Karpas-422 (cell line): ENCODE measurements around the gene NME4. TPM values are rescaled to one million over a fixed set of nuclear protein-coding genes. Genes with fewer than 3 reads are reported as not detected.
"Not testable (repeated sequence)": the region's sequence is repeated elsewhere in the genome, so short reads cannot be mapped to it uniquely, and the experiment has no call there.

Experiments used
- DNase-seq: peaks from one replicate; pipeline ENCODE4 v3.0.0-alpha.2; 2015
- H2AFZ ChIP-seq: fragments of 200-600 bp; sonication (generic); 2 replicates; pipeline ENCODE4 v1.6.1; 2014; ENCODE audit warnings: antibody characterized with exemption, low read length, mixed read lengths
- H3K27ac ChIP-seq: fragments of 200-600 bp; sonication (generic); 2 replicates; pipeline ENCODE4 v1.5.1; 2014; ENCODE audit warnings: mild to moderate bottlenecking, low read length, moderate library complexity
- H3K27me3 ChIP-seq: fragments of 200-600 bp; sonication (generic); 2 replicates; pipeline ENCODE4 v1.6.1; 2014; ENCODE audit warnings: low read length, mixed read lengths
- H3K36me3 ChIP-seq: fragments of 200-600 bp; sonication (generic); 2 replicates; pipeline ENCODE4 v1.6.1; 2014; ENCODE audit warnings: low read length, mixed read lengths; ENCODE audit not compliant: insufficient read depth
- H3K4me1 ChIP-seq: fragments of 200-600 bp; sonication (generic); 2 replicates; pipeline ENCODE4 v1.6.1; 2014; ENCODE audit warnings: mild to moderate bottlenecking, low read length, mixed read lengths
- H3K4me2 ChIP-seq: fragments of 200-600 bp; sonication (generic); 2 replicates; pipeline ENCODE4 v1.6.1; 2014; ENCODE audit warnings: low read length, low read depth, mild to moderate bottlenecking; ENCODE audit not compliant: poor library complexity, severe bottlenecking
- H3K4me3 ChIP-seq: fragments of 200-600 bp; sonication (generic); 2 replicates; pipeline ENCODE4 v1.5.1; 2014; ENCODE audit warnings: mild to moderate bottlenecking, antibody characterized with exemption, low read length, mixed read lengths
- H3K79me2 ChIP-seq: fragments of 200-600 bp; sonication (generic); 2 replicates; pipeline ENCODE4 v1.6.1; 2014; ENCODE audit warnings: mild to moderate bottlenecking, low read length, mixed read lengths
- H3K9ac ChIP-seq: fragments of 200-600 bp; sonication (generic); 2 replicates; pipeline ENCODE4 v1.6.0; 2014; ENCODE audit warnings: low read length
- H3K9me2 ChIP-seq: fragments of 200-600 bp; sonication (generic), shearing (Covaris generic); replicated peaks from 2 replicates; pipeline ENCODE4 v1.6.0; 2014; ENCODE audit warnings: mild to moderate bottlenecking, low read length, moderate library complexity; ENCODE audit not compliant: insufficient read depth
- H3K9me3 ChIP-seq: fragments of 300-700, 200-600 bp; sonication (generic); 2 replicates; pipeline ENCODE4 v1.6.1; 2014; ENCODE audit warnings: low read length, mixed read lengths
- H4K20me1 ChIP-seq: fragments of 200-600 bp; sonication (generic); 2 replicates; pipeline ENCODE4 v1.6.1; 2014; ENCODE audit warnings: mild to moderate bottlenecking, antibody characterized with exemption, low read length, low read depth; ENCODE audit not compliant: insufficient read depth
- total RNA-seq: library from RNA; depleted of rRNA; stranded (reverse); fragments of >200 nt; shearing (Covaris generic); gene quantifications from 2 replicates; pipeline ENCODE4 v1.2.3, GENCODE V29; 2014; ENCODE audit warnings: low replicate concordance

Gene NME4
- total RNA-seq, 1 experiment from 2014 or later: 102 TPM

GRCh38 chr16:361341-361871 is 35.6 kb upstream of the NME4 start:
- H3K9me3 ChIP-seq: no peaks in the 10 kb centered on the region
- H3K9me2 ChIP-seq: no peaks in the 10 kb centered on the region
- H3K27me3 ChIP-seq: no peaks in the 10 kb centered on the region
- peak overlapping the region; percentile 22 for H3K4me2 ChIP-seq
- no peaks in the 10 kb centered on the region for H3K79me2 ChIP-seq
- no peak overlapping the region for H3K4me3 ChIP-seq
- H3K9ac ChIP-seq: no peak overlapping the region
- no peak overlapping the region for H2AFZ ChIP-seq
- no peak overlapping the region for H3K27ac ChIP-seq
- peaks cover 5% of the 10 kb centered on the region; the same call in 1 of the 2 replicates for H4K20me1 ChIP-seq
- DNase-seq: peak; percentile 66
- no peaks in the 10 kb centered on the region for H3K36me3 ChIP-seq
- peaks cover 13% of the 10 kb centered on the region for H3K4me1 ChIP-seq

GRCh38 chr16:361872-362701 is 34.9 kb upstream of the NME4 start:
- H2AFZ ChIP-seq: no peak overlapping the region
- H3K36me3 ChIP-seq: no peaks in the 10 kb centered on the region
- H3K27me3 ChIP-seq: no peaks in the 10 kb centered on the region
- no peaks in the 10 kb centered on the region for H3K79me2 ChIP-seq
- H3K9me3 ChIP-seq: no peaks in the 10 kb centered on the region
- H3K4me1 ChIP-seq: peaks cover 17% of the 10 kb centered on the region
- H3K4me3 ChIP-seq: no peak overlapping the region
- no peaks in the 10 kb centered on the region for H3K9me2 ChIP-seq
- H3K4me2 ChIP-seq: peak overlapping the region; percentile 31
- no peak overlapping the region for H3K27ac ChIP-seq
- DNase-seq: peak; percentile 93
- H4K20me1 ChIP-seq: peaks cover 5% of the 10 kb centered on the region; the same call in 1 of the 2 replicates
- H3K9ac ChIP-seq: no peak overlapping the region

- DNase-seq, H3K36me3 ChIP-seq, H2AFZ ChIP-seq, H3K9me3 ChIP-seq, H3K9me2 ChIP-seq, H3K9ac ChIP-seq, H4K20me1 ChIP-seq, H3K27me3 ChIP-seq, H3K27ac ChIP-seq, H3K4me3 ChIP-seq, H3K79me2 ChIP-seq: not testable (repeated sequence)
- peak overlapping the region; percentile 31 for H3K4me2 ChIP-seq
- H3K4me1 ChIP-seq: peaks cover 17% of the 10 kb centered on the region
These were observed 34.3 kb upstream of the NME4 start for GRCh38 chr16:362702-362999.

GRCh38 chr16:363110-363765 is 33.8 kb upstream of the NME4 start:
- no peak overlapping the region for H3K9ac ChIP-seq
- H3K4me2 ChIP-seq: no peak overlapping the region
- no peaks in the 10 kb centered on the region for H3K9me3 ChIP-seq
- no peak overlapping the region for H2AFZ ChIP-seq
- DNase-seq: no peak
- H3K4me3 ChIP-seq: no peak overlapping the region
- peaks cover 17% of the 10 kb centered on the region for H3K4me1 ChIP-seq
- no peaks in the 10 kb centered on the region for H3K79me2 ChIP-seq
- 0 out of 2 replicates have a peak, but pooled peaks cover 3% of the 10 kb centered on the region for H3K36me3 ChIP-seq
- no peaks in the 10 kb centered on the region for H3K9me2 ChIP-seq
- H3K27me3 ChIP-seq: no peaks in the 10 kb centered on the region
- peaks cover 5% of the 10 kb centered on the region; the same call in 1 of the 2 replicates for H4K20me1 ChIP-seq
- no peak overlapping the region for H3K27ac ChIP-seq

DNA sequence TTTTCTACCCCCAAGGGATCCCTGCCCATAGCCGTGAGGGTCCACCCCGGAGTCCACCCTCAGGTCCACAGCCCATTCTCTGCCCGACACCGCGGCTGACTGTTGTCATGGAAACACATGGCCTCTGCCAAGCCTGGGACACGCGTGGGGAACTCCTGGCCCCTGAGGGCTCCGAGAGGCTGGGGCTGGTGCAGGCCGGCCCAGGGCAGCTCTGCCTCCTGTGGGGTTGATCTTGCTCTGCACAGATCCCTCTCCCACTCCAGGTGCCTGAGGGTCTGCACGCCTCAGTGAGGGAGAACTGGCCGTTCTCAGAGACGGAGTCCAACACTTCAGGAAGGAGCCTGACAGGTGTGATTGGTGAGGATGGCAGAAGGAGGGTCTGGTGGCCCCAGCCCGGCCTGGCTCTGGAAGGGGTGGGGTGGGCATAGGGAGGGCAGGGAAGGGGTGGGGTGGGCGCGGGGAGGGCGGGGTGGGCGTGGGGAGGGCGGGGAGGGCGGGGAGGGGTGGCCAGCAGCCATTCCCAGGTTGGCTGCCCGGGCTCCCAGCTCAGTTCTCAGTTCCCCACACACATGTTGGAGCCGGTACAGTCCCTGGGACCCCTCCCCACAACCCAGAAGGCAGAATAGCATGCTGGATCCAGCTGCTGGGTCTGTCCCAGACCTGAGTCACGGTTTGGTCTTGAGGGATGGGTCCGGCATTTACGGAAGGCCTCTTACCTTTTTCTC is 33.1 kb upstream of the NME4 start:
- H3K9ac ChIP-seq: no peak overlapping the region

GRCh38 chr16:364595-365491 is 32.2 kb upstream of the NME4 start:
- no peak overlapping the region for H3K27ac ChIP-seq
- H3K9ac ChIP-seq: no peak overlapping the region

More for the DNA sequence above, 33.1 kb upstream of the NME4 start:
- H3K27ac ChIP-seq: no peak overlapping the region
- H3K4me3 ChIP-seq: no peak overlapping the region
- no peaks in the 10 kb centered on the region for H3K9me2 ChIP-seq
- H3K4me2 ChIP-seq: no peak overlapping the region
- no peaks in the 10 kb centered on the region for H3K9me3 ChIP-seq
- no peak for DNase-seq
- H3K27me3 ChIP-seq: no peaks in the 10 kb centered on the region
- H2AFZ ChIP-seq: no peak overlapping the region
- peaks cover 17% of the 10 kb centered on the region for H3K4me1 ChIP-seq
- peaks cover 5% of the 10 kb centered on the region; the same call in 1 of the 2 replicates for H4K20me1 ChIP-seq
- peaks cover 6% of the 10 kb centered on the region; the same call in 1 of the 2 replicates for H3K36me3 ChIP-seq
- no peaks in the 10 kb centered on the region for H3K79me2 ChIP-seq

GRCh38 chr16:366476-366875 is 30.5 kb upstream of the NME4 start:
- no peaks in the 10 kb centered on the region for H3K27me3 ChIP-seq
- H2AFZ ChIP-seq: no peak overlapping the region
- H3K9ac ChIP-seq: no peak overlapping the region
- H3K36me3 ChIP-seq: peaks cover 8% of the 10 kb centered on the region; the same call in 1 of the 2 replicates
- H3K4me3 ChIP-seq: no peak overlapping the region
- H3K27ac ChIP-seq: no peak overlapping the region
- H3K4me1 ChIP-seq: peaks cover 37% of the 10 kb centered on the region
- H3K9me3 ChIP-seq: no peaks in the 10 kb centered on the region
- H4K20me1 ChIP-seq: peaks cover 5% of the 10 kb centered on the region; the same call in 1 of the 2 replicates
- no peaks in the 10 kb centered on the region for H3K9me2 ChIP-seq
- no peak for DNase-seq
- H3K79me2 ChIP-seq: no peaks in the 10 kb centered on the region; the same call in 1 of the 2 replicates
- no peak overlapping the region for H3K4me2 ChIP-seq

More at GRCh38 chr16:364595-365491, 32.2 kb upstream of the NME4 start:
- H2AFZ ChIP-seq: no peak overlapping the region
- no peak overlapping the region for H3K4me3 ChIP-seq
- no peaks in the 10 kb centered on the region for H3K27me3 ChIP-seq
- peaks cover 5% of the 10 kb centered on the region; the same call in 1 of the 2 replicates for H4K20me1 ChIP-seq
- H3K9me3 ChIP-seq: no peaks in the 10 kb centered on the region
- H3K79me2 ChIP-seq: no peaks in the 10 kb centered on the region; the same call in 1 of the 2 replicates
- H3K36me3 ChIP-seq: peaks cover 8% of the 10 kb centered on the region; the same call in 1 of the 2 replicates
- H3K4me2 ChIP-seq: no peak overlapping the region
- H3K9me2 ChIP-seq: no peaks in the 10 kb centered on the region
- H3K4me1 ChIP-seq: peaks cover 25% of the 10 kb centered on the region
- no peak for DNase-seq
